Right lobe of liver (tissue), 4 donors: ENCODE data around the gene PDZD2.

Source experiments
- CTCF ChIP-seq, 4 donors: fragments of 200-600 bp in 3 of 4; fragments of 450-650 bp in 1 of 4; IDR thresholded peaks; one replicate each; pipeline versions ENCODE4 v1.5.1 to v1.8.0; 2016 to 2022; ENCODE audit warnings: antibody characterized with exemption in 4 of 4, mild to moderate bottlenecking in 2 of 4
- POLR2A ChIP-seq: fragments of 450-650 bp; IDR thresholded peaks from one replicate; pipeline ENCODE4 v1.6.1; 2017; ENCODE audit warnings: antibody characterized with exemption, mild to moderate bottlenecking
- donor health status: DM: no; HTN: no; CAD: no.
- donor health status: DM: no; HTN: no; CAD: no.
- donor health status: DM: no; HTN: yes; CAD: no.

- no peak for TF ChIP-seq CTCF (IDR thresholded peaks at IDR 0.05)
- no peak for TF ChIP-seq POLR2A
These were observed 451.3 kb downstream of the PDZD2 start for GRCh38 chr5:32090026-32090754.
